ENCODE measurements around the gene ATP1A3. TPM values are rescaled to one million over a fixed set of nuclear protein-coding genes. Genes with fewer than 3 reads are reported as not detected.
"Not testable (repeated sequence)": the region's sequence is repeated elsewhere in the genome, so short reads cannot be mapped to it uniquely, and the experiment has no call there.

ATP1A3 gene
- total RNA-seq, 4 donors from 2014 or later, result not detected

DNA sequence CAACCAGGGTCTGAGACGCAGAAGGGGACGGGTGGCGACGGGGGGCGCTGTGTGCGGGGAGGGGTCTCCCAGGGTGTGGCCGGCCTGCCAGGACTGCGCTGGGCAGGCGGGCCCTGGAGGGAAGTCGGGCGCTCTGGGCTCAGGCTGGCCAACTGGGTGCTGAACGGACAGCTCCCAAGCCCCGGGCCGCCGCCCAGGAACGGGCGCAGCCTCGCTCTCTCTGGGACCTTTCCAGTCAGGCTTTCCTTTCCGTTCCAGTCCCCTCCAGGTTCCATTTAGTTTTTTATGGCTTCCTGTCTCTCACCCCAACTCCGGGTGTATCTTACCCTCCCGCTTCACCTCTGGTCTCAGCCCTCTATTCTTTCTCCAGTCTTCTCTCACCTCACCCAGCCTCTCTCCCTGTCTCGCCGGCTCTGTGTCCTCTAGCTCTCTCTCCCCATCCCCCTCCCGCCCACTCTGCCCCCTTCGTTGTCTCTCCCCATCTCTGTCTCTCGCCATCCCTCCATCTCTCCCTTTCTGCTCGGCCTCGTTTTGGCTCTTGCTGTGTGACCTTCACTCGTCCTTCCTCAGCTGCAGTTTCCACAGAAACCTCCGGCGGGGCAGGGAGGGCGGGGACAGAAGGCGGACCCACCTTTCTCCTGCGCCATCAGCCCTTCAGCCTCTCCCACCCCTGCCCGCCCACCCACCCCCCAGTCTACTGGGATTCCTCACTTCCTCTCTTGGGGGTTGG is 3.3 kb upstream of the ATP1A3 start:
- 3 to 4% methylated on average over 34 to 35 of the region's 35 CpGs for WGBS, 2 donors
- no peak for DNase-seq (ENCODE audit: low spot score in 2 of 2)
- TF ChIP-seq POLR2A (IDR thresholded peaks at IDR 0.05) (no peak), CTCF (IDR thresholded peaks at IDR 0.05) (no peak)
- intact Hi-C loops (cut with DNase I; ENCODE audit: low total_unique reads), result no loop called here
- no peak overlapping the region for H3K4me3 ChIP-seq (ENCODE audit: low read depth, poor library complexity, severe bottlenecking)

DNA sequence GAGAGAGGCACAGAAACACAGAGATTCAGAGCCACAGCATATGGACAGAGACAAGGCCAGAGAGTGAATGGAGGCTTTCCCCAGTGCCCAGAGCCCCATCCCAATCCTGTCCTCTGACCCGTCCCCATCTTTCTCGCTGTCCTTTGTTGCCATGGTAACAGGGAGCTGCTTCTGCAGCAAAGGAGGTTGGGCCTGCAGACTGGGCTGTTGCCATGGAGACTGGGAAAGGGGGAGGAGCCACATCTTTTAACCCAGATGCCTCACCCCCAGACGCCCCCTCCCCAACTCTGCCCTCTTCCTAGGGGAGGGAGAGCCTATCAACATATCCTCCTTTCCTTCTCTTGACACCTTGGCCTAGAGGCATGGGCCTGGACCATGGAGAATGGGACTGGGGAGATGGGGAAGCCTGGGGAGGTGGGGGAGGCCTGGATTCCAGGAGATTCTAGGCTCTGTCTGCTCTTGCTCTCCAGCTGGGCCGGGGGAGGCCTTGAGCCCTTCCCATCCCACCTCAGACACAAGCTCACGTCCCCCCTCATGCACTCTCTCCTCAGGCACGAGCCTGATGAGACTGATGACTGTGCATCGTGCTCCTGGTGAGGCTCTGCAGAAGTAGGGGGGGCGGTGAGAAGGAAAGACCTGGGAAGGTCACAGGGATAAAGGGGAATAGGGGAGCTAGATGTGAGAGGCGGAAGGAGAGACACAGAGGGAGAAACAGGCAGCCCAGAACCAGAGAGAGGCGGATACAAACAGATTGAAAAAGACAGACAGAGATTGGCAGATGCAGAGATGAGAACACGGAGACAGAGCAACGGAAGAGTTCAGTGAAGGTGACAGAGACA is 2.1 kb upstream of the ATP1A3 start:
- no peak overlapping the region for H3K4me3 ChIP-seq (ENCODE audit: low read depth, poor library complexity, severe bottlenecking)
- intact Hi-C loops (cut with DNase I; ENCODE audit: low total_unique reads), result no loop called here
- 32 to 37% methylated on average over 12 of the region's 12 CpGs for WGBS, 2 donors
- TF ChIP-seq CTCF (IDR thresholded peaks at IDR 0.05) (no peak), POLR2A (IDR thresholded peaks at IDR 0.05) (no peak)
- DNase-seq (ENCODE audit: low spot score in 2 of 2), result no peak

DNA sequence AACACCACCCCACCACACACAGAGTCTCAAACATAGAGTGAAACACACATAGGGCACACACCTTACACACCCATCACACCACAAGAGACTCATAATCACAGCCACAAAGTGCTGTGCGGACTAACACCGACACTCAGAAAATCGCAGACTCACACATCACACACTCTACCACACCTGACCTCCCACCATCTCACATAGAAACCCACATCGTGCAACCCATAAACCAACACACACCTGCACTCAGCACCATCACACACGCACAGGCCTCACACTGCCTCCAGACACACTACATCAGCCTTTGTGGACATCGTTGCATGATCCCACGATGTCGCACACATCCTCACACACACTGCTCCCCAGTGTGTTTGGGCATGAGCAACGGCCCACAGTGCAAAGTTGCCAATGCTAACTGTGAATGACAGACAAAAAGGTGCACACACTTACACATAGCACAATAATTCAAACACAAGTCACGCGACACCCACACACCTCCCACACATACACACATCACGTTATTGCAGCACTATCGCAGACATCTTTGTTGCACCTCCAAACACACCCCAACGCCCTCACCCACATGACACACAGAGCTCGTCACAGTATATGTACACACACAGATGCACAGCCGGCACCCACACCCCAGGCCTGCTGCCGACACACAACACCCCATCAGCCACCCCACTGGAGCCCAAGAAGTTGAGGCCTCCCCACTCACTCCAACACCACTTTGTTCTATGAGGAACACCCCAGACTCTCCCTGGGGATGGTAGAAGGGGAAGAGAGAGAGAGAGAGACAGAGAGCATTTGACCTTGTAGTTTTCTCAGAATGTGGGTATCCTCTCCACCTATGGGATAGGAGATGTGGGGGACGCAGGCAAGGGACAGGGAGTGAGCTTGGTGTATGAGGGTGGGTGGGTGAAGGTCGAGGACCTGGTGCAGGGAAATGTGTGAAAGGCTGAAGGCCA is 1.2 kb upstream of the ATP1A3 start:
- no peak for TF ChIP-seq CTCF (IDR thresholded peaks at IDR 0.05)
- no peak for TF ChIP-seq POLR2A (IDR thresholded peaks at IDR 0.05)
- 85 to 87% methylated on average over 19 of the region's 19 CpGs for WGBS, 2 donors
- no peak for DNase-seq (ENCODE audit: low spot score in 2 of 2)
- H3K4me3 ChIP-seq (ENCODE audit: low read depth, poor library complexity, severe bottlenecking), result no peak overlapping the region
- intact Hi-C loops (cut with DNase I; ENCODE audit: low total_unique reads), result no loop called here

GRCh38 chr19:41994521-41994971 is 516 bp upstream of the ATP1A3 start:
- intact Hi-C loops (cut with DNase I; ENCODE audit: low total_unique reads), result no loop called here
- H3K4me3 ChIP-seq (ENCODE audit: low read depth, poor library complexity, severe bottlenecking), result no peak overlapping the region
- no peak for DNase-seq (ENCODE audit: low spot score in 2 of 2)
- WGBS, 2 donors, result 22 to 26% methylated on average over 12 to 13 of the region's 13 CpGs
- TF ChIP-seq POLR2A (IDR thresholded peaks at IDR 0.05) (no peak), CTCF (IDR thresholded peaks at IDR 0.05) (no peak)

DNA sequence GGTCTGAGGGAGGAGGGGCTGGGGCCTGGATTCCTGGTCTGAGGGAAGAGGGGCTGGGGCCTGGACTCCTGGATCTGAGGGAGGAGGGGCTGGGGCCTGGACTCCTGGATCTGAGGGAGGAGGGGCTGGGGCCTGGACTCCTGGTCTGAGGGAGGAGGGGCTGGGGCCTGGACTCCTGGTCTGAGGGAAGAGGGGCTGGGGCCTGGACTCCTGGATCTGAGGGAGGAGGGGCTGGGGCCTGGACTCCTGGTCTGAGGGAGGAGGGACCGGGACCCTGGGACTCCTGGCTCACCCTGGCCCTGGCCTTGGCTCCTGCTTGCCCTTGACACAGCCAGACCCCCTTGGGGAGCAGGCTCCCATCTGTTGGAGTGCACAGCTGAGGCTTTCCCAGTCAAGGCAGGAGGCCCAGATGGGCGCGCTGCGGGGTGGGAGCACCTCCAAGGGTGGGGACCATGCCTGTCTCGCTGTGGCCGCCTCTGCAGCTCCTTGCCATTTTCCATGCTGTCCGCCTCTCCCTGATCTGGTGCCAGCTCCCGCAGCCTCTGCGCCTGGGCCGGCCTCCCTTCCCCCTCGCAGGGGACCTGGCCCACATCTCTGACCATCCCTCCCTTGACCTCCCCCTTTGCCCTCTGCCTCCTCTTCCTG is 2.0 kb downstream of the ATP1A3 start:
- DNase-seq (ENCODE audit: low spot score in 2 of 2); intact Hi-C loops (cut with DNase I; ENCODE audit: low total_unique reads); H3K4me3 ChIP-seq (ENCODE audit: low read depth, poor library complexity, severe bottlenecking): not testable (repeated sequence)
- 68 to 77% methylated on average over 11 of the region's 11 CpGs for WGBS, 2 donors

Measured in lower leg skin (tissue), 4 donors.